Large intestine (tissue), 3 donors: ENCODE results near the gene CLDND1. TPM values are rescaled to one million over a fixed set of nuclear protein-coding genes. Genes with fewer than 3 reads are reported as not detected.

Source experiments
- DNase-seq, 2 donors: peaks; one replicate each; pipeline versions ENCODE4 v3.0.0 to v3.0.0-alpha.2; 2013
- H3K27ac ChIP-seq: one replicate; pipeline ENCODE4 v1.5.1; 2013; ENCODE audit warnings: low read length
- H3K27me3 ChIP-seq: 2 replicates; pipeline ENCODE4 v1.6.1; 2013; ENCODE audit warnings: low read length; ENCODE audit not compliant: control insufficient read depth, insufficient read depth
- H3K36me3 ChIP-seq: 2 replicates; pipeline ENCODE4 v1.6.1; 2013; ENCODE audit warnings: low read length; ENCODE audit not compliant: control insufficient read depth, insufficient read depth
- H3K4me1 ChIP-seq: one replicate; pipeline ENCODE4 v1.6.1; 2013; ENCODE audit warnings: low read length; ENCODE audit not compliant: control insufficient read depth, insufficient read depth
- H3K4me3 ChIP-seq: one replicate; pipeline ENCODE4 v1.5.1; 2013; ENCODE audit warnings: low read length
- H3K9me3 ChIP-seq: one replicate; pipeline ENCODE4 v1.6.1; 2013; ENCODE audit warnings: mild to moderate bottlenecking, low read depth, low read length, moderate library complexity; ENCODE audit not compliant: control insufficient read depth
- WGBS: methylation state at CpG from one replicate; pipeline ENCODE4 v1.1.5; 2013; ENCODE audit warnings: low lambda C conversion rate; ENCODE audit not compliant: insufficient coverage; 5-methylcytosine and 5-hydroxymethylcytosine counted together
- polyA plus RNA-seq: library from polyadenylated mRNA; unstranded; fragments of 120-200 nt; gene quantifications from one replicate; pipeline ENCODE4 v1.2.1, GENCODE V29; 2013

CLDND1 gene
- polyA plus RNA-seq, 1 donor = 111 TPM

GRCh38 chr3:98534734-98535133 lies 12.0 kb upstream of the CLDND1 start:
- Histone ChIP-seq H3K27ac (no peak overlapping the region), H3K9me3 (no peaks in the 10 kb centered on the region), H3K27me3 (no peaks in the 10 kb centered on the region), H3K36me3 (no peaks in the 10 kb centered on the region), H3K4me1 (peaks cover 4% of the 10 kb centered on the region), H3K4me3 (no peak overlapping the region)
- 100% methylated on average over 1 of the region's 1 CpG for WGBS
- no peak for DNase-seq

DNA sequence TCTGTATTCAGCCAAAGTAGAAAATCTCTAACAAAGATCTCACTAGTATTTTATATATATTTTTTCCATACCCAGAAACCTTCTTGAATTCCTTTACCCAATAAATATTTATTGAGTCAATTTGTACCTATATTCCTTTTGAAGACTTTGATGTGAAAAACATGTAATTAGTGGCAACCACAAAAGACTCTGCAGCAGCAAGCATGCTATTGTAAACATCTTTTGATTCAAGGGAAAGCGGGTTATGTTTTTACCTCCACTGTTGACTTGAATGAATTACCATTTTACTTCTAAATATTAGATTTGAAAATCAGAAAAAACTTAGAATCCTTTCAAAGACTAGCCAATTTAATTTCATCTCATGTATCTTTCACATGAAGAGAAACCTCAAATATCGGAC lies 11.5 kb upstream of the CLDND1 start:
- Histone ChIP-seq H3K9me3 (no peaks in the 10 kb centered on the region), H3K27me3 (no peaks in the 10 kb centered on the region), H3K36me3 (no peaks in the 10 kb centered on the region), H3K4me3 (no peak overlapping the region), H3K4me1 (peaks cover 5% of the 10 kb centered on the region), H3K27ac (no peak overlapping the region)
- WGBS = 95% methylated on average over 2 of the region's 2 CpGs
- no peak for DNase-seq

DNA sequence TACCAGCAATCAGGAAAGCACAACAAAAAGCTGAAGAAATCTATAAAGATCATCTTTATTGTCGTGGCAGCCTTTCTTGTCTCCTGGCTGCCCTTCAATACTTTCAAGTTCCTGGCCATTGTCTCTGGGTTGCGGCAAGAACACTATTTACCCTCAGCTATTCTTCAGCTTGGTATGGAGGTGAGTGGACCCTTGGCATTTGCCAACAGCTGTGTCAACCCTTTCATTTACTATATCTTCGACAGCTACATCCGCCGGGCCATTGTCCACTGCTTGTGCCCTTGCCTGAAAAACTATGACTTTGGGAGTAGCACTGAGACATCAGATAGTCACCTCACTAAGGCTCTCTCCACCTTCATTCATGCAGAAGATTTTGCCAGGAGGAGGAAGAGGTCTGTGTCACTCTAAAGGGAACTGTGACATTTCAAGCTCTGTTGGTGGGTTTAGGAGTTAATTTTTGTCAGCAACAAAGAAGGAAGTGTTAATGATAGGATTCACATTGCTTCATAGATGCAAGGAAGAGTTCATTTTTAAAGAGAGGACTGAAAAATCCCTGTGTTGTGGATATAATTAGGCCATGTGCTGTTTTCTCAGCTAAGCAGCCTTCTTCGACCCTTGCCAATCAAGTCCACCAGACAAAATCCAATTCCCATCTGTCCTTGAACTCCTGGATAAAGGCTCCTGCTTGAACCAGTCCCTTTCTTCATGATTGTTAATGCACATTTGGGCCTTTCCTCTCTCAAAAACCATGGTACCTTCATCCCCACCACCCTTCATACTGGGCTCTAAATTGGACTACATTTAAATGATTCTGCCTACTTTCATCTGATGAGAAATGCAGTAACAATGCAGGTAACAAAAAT lies 10.2 kb upstream of the CLDND1 start:
- H3K4me3 ChIP-seq = no peak overlapping the region
- H3K27ac ChIP-seq = no peak overlapping the region
- 100% methylated on average over 1 of the region's 6 CpGs for WGBS

GRCh38 chr3:98532275-98532637 lies 9.6 kb upstream of the CLDND1 start:
- Histone ChIP-seq H3K36me3 (no peaks in the 10 kb centered on the region), H3K4me3 (no peak overlapping the region), H3K9me3 (no peaks in the 10 kb centered on the region), H3K27ac (no peak overlapping the region), H3K4me1 (peaks cover 16% of the 10 kb centered on the region), H3K27me3 (no peaks in the 10 kb centered on the region)
- no CpG with 5 or more reads among the region's 5 CpGs for WGBS
- DNase-seq = no peak

More for the DNA sequence above, 10.2 kb upstream of the CLDND1 start:
- peaks cover 13% of the 10 kb centered on the region for H3K4me1 ChIP-seq
- H3K9me3 ChIP-seq = no peaks in the 10 kb centered on the region
- no peaks in the 10 kb centered on the region for H3K27me3 ChIP-seq
- no peak for DNase-seq
- no peaks in the 10 kb centered on the region for H3K36me3 ChIP-seq

DNA sequence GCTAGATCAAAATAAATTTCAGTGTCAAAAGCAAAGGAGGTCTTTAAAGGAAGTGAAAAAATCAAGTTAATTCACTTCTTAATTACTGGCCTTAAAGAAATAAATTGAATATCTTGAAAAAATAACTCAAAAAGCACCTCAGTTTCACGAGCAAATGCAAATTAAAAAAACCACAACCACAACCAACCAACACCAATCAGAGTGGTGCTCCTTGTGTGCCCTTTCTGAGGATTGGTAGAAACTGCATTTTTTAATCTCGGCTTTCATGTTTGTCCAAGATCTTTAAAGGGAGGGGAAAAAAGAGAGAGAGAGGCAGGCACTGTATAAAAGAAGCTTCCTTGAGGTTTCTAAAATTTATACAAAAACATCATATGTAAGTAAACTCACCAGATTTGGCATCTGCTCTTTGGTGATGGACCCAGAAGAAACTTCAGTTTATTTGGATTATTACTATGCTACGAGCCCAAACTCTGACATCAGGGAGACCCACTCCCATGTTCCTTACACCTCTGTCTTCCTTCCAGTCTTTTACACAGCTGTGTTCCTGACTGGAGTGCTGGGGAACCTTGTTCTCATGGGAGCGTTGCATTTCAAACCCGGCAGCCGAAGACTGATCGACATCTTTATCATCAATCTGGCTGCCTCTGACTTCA lies 9.0 kb upstream of the CLDND1 start, which contains the start of gene GPR15:
TSS of gene GPR15 (plus strand) at position 357 of the 653 bp plus-strand sequence. CDS start at position 413, 56 bp downstream.
- Histone ChIP-seq H3K27me3 (no peaks in the 10 kb centered on the region), H3K27ac (no peak within 1 kb of the TSS), H3K4me1 (peaks cover 16% of the 10 kb centered on the region), H3K36me3 (no peaks in the 10 kb centered on the region), H3K9me3 (no peaks in the 10 kb centered on the region), H3K4me3 (no peak within 1 kb of the TSS)
- DNase-seq = no peak
- WGBS = 83% methylated on average over 1 of the region's 7 CpGs

GRCh38 chr3:98530676-98531075 lies 8.0 kb upstream of the CLDND1 start:
- DNase-seq = no peak
- WGBS = 100% methylated on average over 1 of the region's 2 CpGs
- no peak overlapping the region for H3K4me3 ChIP-seq
- H3K9me3 ChIP-seq = no peaks in the 10 kb centered on the region
- H3K36me3 ChIP-seq = no peaks in the 10 kb centered on the region
- peaks cover 16% of the 10 kb centered on the region for H3K4me1 ChIP-seq
- H3K27me3 ChIP-seq = no peaks in the 10 kb centered on the region
- H3K27ac ChIP-seq = no peak overlapping the region

GRCh38 chr3:98529856-98530459 lies 7.3 kb upstream of the CLDND1 start:
- DNase-seq = peak in 1 of 2 donors; percentile 39
- Histone ChIP-seq H3K27ac (peak overlapping the region; percentile 19), H3K9me3 (no peaks in the 10 kb centered on the region), H3K4me1 (peaks cover 16% of the 10 kb centered on the region), H3K27me3 (no peaks in the 10 kb centered on the region), H3K4me3 (no peak overlapping the region), H3K36me3 (no peaks in the 10 kb centered on the region)
- 100% methylated on average over 1 of the region's 8 CpGs for WGBS

GRCh38 chr3:98528474-98529346 lies 6.0 kb upstream of the CLDND1 start:
- Histone ChIP-seq H3K36me3 (no peaks in the 10 kb centered on the region), H3K27me3 (no peaks in the 10 kb centered on the region), H3K4me3 (no peak overlapping the region), H3K27ac (peak overlapping the region; percentile 42), H3K4me1 (peaks cover 16% of the 10 kb centered on the region), H3K9me3 (no peaks in the 10 kb centered on the region)
- no CpG with 5 or more reads among the region's 4 CpGs for WGBS
- peak; percentile 43 to 67 for DNase-seq

DNA sequence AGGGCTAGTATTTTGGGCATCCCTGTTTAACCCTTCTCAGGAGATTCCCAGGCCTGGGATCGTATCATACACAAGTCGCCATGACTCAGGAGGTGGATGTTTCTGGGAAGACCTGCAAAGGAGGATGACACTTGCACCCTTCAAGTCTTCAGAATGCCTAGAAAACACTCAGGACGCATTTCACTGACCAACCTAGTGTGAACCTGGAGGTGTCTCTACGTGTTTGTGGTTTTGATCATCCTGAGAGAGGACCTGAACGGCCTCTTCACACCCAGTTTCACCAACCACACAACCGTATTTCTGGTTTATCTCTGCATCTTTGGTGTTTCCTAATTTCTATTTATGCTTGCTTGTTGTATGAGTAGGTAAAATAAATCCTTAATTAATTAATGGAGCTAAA lies 2.8 kb upstream of the CLDND1 start:
- Histone ChIP-seq H3K4me3 (no peak overlapping the region), H3K27me3 (no peaks in the 10 kb centered on the region), H3K36me3 (peaks cover 3% of the 10 kb centered on the region), H3K9me3 (no peaks in the 10 kb centered on the region), H3K4me1 (peaks cover 18% of the 10 kb centered on the region), H3K27ac (no peak overlapping the region)
- DNase-seq = no peak
- WGBS = 71% methylated on average over 1 of the region's 6 CpGs
